ENCODE measurements around the gene SGMS1. TPM values are rescaled to one million over a fixed set of nuclear protein-coding genes. Genes with fewer than 3 reads are reported as not detected.

SGMS1 gene
- total RNA-seq, 1 donor from 2014 or later = 25.0 TPM

DNA sequence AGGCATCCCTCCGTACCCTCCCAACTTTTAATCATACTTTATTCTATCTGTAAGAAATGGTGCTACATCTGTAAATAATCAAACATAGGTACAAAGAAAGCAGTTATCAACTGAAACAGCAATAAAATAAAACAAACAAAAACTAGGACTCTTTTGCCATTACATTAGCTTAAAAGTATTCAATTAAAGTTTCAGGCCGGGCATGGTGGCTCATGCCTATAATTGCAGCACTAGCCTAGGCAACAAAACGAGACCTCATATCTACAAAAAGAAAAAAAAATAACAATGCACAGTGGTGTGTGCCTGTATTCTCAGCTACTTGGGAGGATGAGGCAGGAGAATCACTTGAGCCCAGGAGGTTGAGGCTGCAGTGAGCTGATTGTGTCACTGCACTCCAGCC is 161.9 kb downstream of the SGMS1 start:
- TF ChIP-seq, protein P1, sequence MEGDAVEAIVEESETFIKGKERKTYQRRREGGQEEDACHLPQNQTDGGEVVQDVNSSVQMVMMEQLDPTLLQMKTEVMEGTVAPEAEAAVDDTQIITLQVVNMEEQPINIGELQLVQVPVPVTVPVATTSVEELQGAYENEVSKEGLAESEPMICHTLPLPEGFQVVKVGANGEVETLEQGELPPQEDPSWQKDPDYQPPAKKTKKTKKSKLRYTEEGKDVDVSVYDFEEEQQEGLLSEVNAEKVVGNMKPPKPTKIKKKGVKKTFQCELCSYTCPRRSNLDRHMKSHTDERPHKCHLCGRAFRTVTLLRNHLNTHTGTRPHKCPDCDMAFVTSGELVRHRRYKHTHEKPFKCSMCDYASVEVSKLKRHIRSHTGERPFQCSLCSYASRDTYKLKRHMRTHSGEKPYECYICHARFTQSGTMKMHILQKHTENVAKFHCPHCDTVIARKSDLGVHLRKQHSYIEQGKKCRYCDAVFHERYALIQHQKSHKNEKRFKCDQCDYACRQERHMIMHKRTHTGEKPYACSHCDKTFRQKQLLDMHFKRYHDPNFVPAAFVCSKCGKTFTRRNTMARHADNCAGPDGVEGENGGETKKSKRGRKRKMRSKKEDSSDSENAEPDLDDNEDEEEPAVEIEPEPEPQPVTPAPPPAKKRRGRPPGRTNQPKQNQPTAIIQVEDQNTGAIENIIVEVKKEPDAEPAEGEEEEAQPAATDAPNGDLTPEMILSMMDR (IDR thresholded peaks at IDR 0.05; ENCODE audit: unreplicated experiment) = no peak
- Mint-ChIP-seq H3K4me3 (ENCODE audit: low read depth) (no peak overlapping the region), H3K36me3 (ENCODE audit: insufficient read depth) (peaks cover 7% of the 10 kb centered on the region), H3K27me3 (no peaks in the 10 kb centered on the region), H3K9me3 (ENCODE audit: low read depth) (peaks cover 5% of the 10 kb centered on the region), H3K4me1 (ENCODE audit: low read depth) (peaks cover 5% of the 10 kb centered on the region), H3K27ac (no peak overlapping the region)
- DNase-seq (ENCODE audit: low spot score, unreplicated experiment) = no peak

DNA sequence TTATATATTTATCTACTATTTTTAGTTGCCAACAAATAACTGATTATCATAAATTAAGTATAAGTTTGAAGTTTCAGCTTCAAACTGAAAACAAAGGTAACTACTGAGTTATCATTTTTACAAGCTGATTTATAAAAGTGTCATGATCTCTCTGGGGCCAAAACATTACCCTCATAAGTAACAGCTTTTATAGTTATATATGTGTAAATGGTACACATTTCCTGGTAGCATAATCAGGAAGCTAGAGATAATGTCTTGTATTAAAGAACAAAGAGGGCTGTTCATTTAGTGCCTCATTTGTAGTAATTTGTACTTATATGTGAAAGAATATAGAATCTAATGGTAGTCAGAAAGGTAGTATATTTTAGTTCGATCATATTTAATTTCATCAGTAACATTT is 162.6 kb downstream of the SGMS1 start:
- Mint-ChIP-seq H3K4me1 (ENCODE audit: low read depth) (peaks cover 5% of the 10 kb centered on the region), H3K27me3 (no peaks in the 10 kb centered on the region), H3K27ac (no peak overlapping the region), H3K36me3 (ENCODE audit: insufficient read depth) (peaks cover 7% of the 10 kb centered on the region), H3K4me3 (ENCODE audit: low read depth) (no peak overlapping the region), H3K9me3 (ENCODE audit: low read depth) (peaks cover 5% of the 10 kb centered on the region)
- TF ChIP-seq, protein P1 (IDR thresholded peaks at IDR 0.05; ENCODE audit: unreplicated experiment) = no peak
- no peak for DNase-seq (ENCODE audit: low spot score, unreplicated experiment)

DNA sequence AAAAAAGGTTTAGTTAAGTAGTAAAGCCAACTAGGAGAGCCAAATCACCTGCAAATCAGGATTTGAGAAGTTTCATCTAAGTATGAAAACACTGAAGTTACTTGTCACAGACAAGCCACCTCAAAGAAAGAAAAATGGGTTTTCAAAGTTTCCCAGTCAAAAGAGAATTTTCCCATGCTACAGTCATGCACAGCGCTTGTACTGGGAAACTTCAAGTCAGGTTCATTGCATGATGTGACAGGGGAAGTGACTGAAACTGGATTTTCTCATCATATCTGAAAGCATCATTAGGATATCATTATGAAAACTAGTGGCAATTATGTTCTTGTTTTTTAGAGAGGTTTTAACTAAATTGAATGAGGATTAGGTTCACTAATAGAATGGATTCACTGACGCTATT is 167.0 kb downstream of the SGMS1 start:
- H3K4me3 Mint-ChIP-seq (ENCODE audit: low read depth) = no peak overlapping the region
- H3K9me3 Mint-ChIP-seq (ENCODE audit: low read depth) = no peaks in the 10 kb centered on the region
- no peak overlapping the region for H3K27ac Mint-ChIP-seq
- no peaks in the 10 kb centered on the region for H3K27me3 Mint-ChIP-seq
- TF ChIP-seq, protein P1 (IDR thresholded peaks at IDR 0.05; ENCODE audit: unreplicated experiment) = no peak
- H3K4me1 Mint-ChIP-seq (ENCODE audit: low read depth) = peaks cover 3% of the 10 kb centered on the region
- no peak for DNase-seq (ENCODE audit: low spot score, unreplicated experiment)
- peaks cover 7% of the 10 kb centered on the region for H3K36me3 Mint-ChIP-seq (ENCODE audit: insufficient read depth)

DNA sequence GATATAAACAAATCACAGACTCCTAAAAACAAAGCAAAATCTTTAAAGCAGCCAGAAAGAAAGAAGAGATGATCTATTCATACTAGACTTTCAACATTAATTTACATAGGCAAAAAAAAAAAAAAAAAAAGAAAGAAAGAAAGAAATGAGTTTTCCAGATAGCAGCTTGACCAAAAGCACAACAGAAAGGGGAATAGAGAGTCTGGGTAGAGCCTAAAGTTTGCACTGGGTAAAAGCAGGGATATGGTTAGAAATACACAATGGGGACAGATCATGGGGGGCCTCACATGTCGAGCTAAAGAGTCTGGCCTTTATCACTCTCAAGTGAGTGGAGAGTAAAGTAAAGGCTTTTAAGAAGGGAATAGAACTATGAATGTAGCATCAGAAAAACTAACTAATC is 169.8 kb downstream of the SGMS1 start:
- H3K27me3 Mint-ChIP-seq = no peaks in the 10 kb centered on the region
- H3K4me3 Mint-ChIP-seq (ENCODE audit: low read depth) = no peak overlapping the region
- DNase-seq (ENCODE audit: low spot score, unreplicated experiment) = no peak
- no peaks in the 10 kb centered on the region for H3K9me3 Mint-ChIP-seq (ENCODE audit: low read depth)
- peaks cover under 1% of the 10 kb centered on the region for H3K36me3 Mint-ChIP-seq (ENCODE audit: insufficient read depth)
- TF ChIP-seq, protein P1 (IDR thresholded peaks at IDR 0.05; ENCODE audit: unreplicated experiment) = no peak
- H3K4me1 Mint-ChIP-seq (ENCODE audit: low read depth) = no peaks in the 10 kb centered on the region
- no peak overlapping the region for H3K27ac Mint-ChIP-seq

DNA sequence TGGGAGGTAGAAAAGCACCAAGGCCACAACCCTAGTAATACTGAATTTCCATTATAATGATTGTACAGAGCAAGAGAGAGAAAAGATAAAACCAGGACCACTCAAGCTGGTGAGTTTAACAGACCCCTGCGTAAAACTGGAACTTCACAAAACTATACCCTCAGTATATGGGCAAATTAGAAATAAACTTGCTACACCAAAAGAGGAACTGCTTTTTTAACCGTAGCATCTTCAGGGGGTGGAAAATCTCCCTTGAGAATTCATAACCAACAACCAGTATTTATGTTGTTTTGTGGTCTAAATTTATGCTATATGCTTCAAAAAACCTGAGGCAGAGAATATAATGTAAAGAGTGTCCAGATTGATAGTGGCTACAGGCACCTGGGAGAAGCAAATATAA is 171.2 kb downstream of the SGMS1 start:
- H3K4me1 Mint-ChIP-seq (ENCODE audit: low read depth) = no peaks in the 10 kb centered on the region
- no peaks in the 10 kb centered on the region for H3K9me3 Mint-ChIP-seq (ENCODE audit: low read depth)
- no peak for DNase-seq (ENCODE audit: low spot score, unreplicated experiment)
- TF ChIP-seq, protein P1 (IDR thresholded peaks at IDR 0.05; ENCODE audit: unreplicated experiment) = no peak
- no peak overlapping the region for H3K4me3 Mint-ChIP-seq (ENCODE audit: low read depth)
- H3K27me3 Mint-ChIP-seq = no peaks in the 10 kb centered on the region
- no peak overlapping the region for H3K27ac Mint-ChIP-seq
- peaks cover 2% of the 10 kb centered on the region for H3K36me3 Mint-ChIP-seq (ENCODE audit: insufficient read depth)

Data from progenitor cell of endocrine pancreas (in vitro differentiated cells).